ENCODE measurements around the gene DCLK1.

The DCLK1 gene

GRCh38 chr13:35724446-35724845 is 406.7 kb downstream of the DCLK1 start:
- DNase-seq (ENCODE audit: low spot score): no peak
- no peak overlapping the region for H3K27ac ChIP-seq
- ChIA-PET POLR2A (ENCODE audit: low non-redundant PET) (no interaction called here), CTCF (interaction anchor here (1.1 kb wide), 1 partner anchor 515 kb away, joined by 3 read pairs; no protein-coding TSS in a partner anchor)
- TF ChIP-seq CTCF (conservative IDR thresholded peaks at IDR 0.05; ENCODE audit: low read depth): no peak

DNA sequence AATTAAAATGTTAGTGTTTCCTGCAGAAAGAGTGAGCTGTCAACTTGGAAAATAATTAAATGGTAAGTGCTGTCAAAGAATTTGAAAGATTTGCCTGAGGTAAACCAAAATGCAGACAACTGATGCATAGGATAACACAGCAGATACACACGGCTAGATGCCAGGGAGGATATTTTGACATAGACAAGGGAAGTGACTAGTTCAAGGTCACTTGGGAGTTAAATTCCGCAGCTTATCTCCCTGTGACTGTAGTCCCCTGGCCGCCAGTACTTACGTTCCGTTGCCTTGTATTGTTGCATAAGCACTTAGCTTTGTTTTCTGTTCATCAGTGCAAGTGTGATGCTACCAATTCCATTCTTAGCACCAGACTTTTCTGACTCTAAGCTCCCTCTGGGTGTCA is 407.4 kb downstream of the DCLK1 start:
- H3K27ac ChIP-seq: no peak overlapping the region
- TF ChIP-seq CTCF (conservative IDR thresholded peaks at IDR 0.05; ENCODE audit: low read depth): no peak
- no peak for DNase-seq (ENCODE audit: low spot score)
- CTCF ChIA-PET: interaction anchor here (1.1 kb wide), 1 partner anchor 514 kb away, joined by 3 read pairs; no protein-coding TSS in a partner anchor
- POLR2A ChIA-PET (ENCODE audit: low non-redundant PET): no interaction called here

GRCh38 chr13:35723053-35723461 is 408.1 kb downstream of the DCLK1 start:
- DNase-seq (ENCODE audit: low spot score): no peak
- CTCF ChIA-PET: interaction anchor here (0.6 kb wide), 1 partner anchor 1063 kb away, joined by 3 read pairs; no protein-coding TSS in a partner anchor
- POLR2A ChIA-PET (ENCODE audit: low non-redundant PET): no interaction called here
- TF ChIP-seq CTCF (conservative IDR thresholded peaks at IDR 0.05; ENCODE audit: low read depth): no peak
- H3K27ac ChIP-seq: no peak overlapping the region

DNA sequence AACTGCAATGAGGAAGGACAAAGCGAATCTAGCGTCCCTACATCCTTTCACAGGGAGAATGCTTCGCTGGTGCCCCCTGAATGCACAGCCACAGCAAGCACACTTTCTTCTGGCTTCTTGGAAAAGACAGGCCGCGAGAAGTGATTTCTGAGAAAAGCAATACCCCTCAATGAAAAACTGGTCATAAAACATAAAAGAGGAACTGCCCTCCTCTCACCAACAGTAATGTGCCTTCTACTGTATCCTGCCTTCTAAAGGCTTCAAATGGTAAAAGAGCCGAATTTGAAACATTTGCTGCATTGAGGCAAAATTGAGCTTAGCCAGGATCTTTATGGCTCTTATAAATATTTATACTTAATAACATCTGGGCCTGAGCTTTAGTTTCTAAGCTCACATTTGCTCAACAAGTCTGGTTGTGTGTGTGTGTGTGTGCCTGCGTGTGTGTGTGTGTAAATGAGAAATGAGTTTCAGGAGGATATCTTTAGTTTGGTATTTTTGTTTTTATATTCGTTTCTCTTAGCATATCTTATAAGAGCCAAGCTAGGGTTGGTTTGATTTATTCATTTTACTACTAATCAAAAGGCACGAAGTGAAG is 408.6 kb downstream of the DCLK1 start:
- CTCF ChIA-PET: interaction anchor here (0.6 kb wide), 2 partner anchors 11 to 1063 kb away, joined by 3 read pairs; no protein-coding TSS in a partner anchor
- H3K27ac ChIP-seq: no peak overlapping the region
- POLR2A ChIA-PET (ENCODE audit: low non-redundant PET): no interaction called here
- no peak for DNase-seq (ENCODE audit: low spot score)
- TF ChIP-seq CTCF (conservative IDR thresholded peaks at IDR 0.05; ENCODE audit: low read depth): no peak

DNA sequence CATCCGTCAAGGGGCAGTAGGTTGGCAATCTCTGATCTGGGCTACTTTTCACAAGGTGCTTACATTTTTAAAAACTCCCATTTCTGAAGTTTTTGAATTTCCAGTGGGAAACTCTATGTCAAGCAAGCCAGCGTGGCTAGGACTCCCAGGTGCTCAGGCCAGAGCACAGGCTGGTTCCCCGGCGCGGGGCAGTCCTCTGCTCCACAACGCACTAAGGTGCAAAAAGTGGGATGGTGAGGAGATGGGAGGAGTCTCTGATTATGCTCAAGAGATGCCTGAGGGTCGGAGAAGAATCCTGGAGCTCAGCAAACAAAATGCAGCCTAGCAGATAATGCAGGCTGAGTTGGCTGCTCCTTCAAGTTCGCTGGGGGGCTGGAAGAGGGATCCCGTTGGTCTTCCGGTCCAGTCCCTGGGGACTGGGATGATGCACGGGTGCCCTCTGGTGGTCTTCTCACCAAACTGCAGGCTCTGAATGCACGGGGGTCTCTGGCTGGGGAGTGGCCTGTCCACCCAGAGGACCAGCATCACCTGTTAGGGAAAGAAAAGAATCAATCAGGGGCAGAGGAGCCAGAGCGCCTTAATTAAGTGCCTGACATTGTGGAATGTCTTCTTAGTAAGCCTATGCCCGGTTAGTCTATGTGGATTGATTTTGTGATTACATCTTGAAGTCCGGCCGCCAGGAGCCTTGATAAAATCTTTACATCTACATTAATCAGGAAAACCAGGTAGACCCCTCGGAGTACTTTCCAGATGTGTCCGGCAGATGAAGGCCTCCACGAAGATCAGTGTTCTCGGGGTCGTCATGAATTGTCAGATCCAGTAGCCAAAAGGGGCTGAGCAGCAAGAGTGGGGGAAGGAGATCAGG is 410.3 kb downstream of the DCLK1 start:
- ChIA-PET CTCF (interaction anchor here (0.6 to 0.7 kb wide), 2 partner anchors 123 to 157 kb away, joined by 3 to 4 read pairs; no protein-coding TSS in a partner anchor), POLR2A (ENCODE audit: low non-redundant PET) (no interaction called here)
- peak; percentile 67 for DNase-seq (ENCODE audit: low spot score)
- TF ChIP-seq CTCF (conservative IDR thresholded peaks at IDR 0.05; ENCODE audit: low read depth): peak; percentile 89
- no peak overlapping the region for H3K27ac ChIP-seq

DNA sequence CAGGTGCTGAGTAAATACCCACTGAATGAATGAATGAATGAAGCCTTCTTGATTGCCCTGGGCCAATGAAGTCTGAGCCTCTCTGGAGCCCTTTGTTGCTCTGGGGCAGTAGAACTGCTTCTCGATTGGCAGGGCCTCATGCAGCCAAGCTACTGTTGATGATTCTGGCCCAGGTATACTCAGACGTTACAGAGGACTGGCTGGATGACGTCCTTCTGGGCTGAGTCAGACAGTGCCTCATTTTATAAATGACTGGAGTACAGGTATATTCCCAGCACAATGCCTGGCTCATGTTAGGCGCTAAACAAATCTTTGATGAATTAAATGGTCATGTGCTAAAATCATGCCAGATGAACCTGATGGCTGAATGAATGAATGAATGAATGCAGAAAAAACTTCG is 410.9 kb downstream of the DCLK1 start:
- no peak for TF ChIP-seq CTCF (conservative IDR thresholded peaks at IDR 0.05; ENCODE audit: low read depth)
- POLR2A ChIA-PET (ENCODE audit: low non-redundant PET): no interaction called here
- no peak overlapping the region for H3K27ac ChIP-seq
- DNase-seq (ENCODE audit: low spot score): peak; percentile 15
- CTCF ChIA-PET: interaction anchor here (0.6 kb wide), 2 partner anchors 33 to 123 kb away, joined by 3 to 4 read pairs; no protein-coding TSS in a partner anchor

Measured in RWPE1 (cell line).